GM12892 (cell line): ENCODE data around the gene LAMA5.

Experiments used
- POLR2AphosphoS5 ChIP-seq: IDR thresholded peaks from 2 replicates; pipeline ENCODE4 v1.6.1; 2011; ENCODE audit warnings: low read depth, low read length, control low read depth
- TAF1 ChIP-seq: IDR thresholded peaks from 2 replicates; pipeline ENCODE4 v1.6.1; 2011; ENCODE audit warnings: low read depth, mild to moderate bottlenecking, control low read depth, low read length, borderline replicate concordance

GRCh38 chr20:62311150-62311549 is 56.0 kb downstream of the LAMA5 start:
- TF ChIP-seq POLR2AphosphoS5, result no peak
- TF ChIP-seq TAF1, result no peak
